Right lobe of liver (tissue), 4 donors: ENCODE results near the gene TRIM66.
A peak's percentile ranks its signal among the peaks of the same experiment; 100 is the strongest.

Source experiments
- CTCF ChIP-seq, 4 donors: fragments of 200-600 bp in 3 of 4; fragments of 450-650 bp in 1 of 4; IDR thresholded peaks; one replicate each; pipeline versions ENCODE4 v1.5.1 to v1.8.0; 2016 to 2022; ENCODE audit warnings: antibody characterized with exemption in 4 of 4, mild to moderate bottlenecking in 2 of 4
- POLR2A ChIP-seq: fragments of 450-650 bp; IDR thresholded peaks from one replicate; pipeline ENCODE4 v1.6.1; 2017; ENCODE audit warnings: antibody characterized with exemption, mild to moderate bottlenecking
- donor health status: DM: no; HTN: no; CAD: no.
- donor health status: DM: no; HTN: no; CAD: no.
- donor health status: DM: no; HTN: yes; CAD: no.

DNA sequence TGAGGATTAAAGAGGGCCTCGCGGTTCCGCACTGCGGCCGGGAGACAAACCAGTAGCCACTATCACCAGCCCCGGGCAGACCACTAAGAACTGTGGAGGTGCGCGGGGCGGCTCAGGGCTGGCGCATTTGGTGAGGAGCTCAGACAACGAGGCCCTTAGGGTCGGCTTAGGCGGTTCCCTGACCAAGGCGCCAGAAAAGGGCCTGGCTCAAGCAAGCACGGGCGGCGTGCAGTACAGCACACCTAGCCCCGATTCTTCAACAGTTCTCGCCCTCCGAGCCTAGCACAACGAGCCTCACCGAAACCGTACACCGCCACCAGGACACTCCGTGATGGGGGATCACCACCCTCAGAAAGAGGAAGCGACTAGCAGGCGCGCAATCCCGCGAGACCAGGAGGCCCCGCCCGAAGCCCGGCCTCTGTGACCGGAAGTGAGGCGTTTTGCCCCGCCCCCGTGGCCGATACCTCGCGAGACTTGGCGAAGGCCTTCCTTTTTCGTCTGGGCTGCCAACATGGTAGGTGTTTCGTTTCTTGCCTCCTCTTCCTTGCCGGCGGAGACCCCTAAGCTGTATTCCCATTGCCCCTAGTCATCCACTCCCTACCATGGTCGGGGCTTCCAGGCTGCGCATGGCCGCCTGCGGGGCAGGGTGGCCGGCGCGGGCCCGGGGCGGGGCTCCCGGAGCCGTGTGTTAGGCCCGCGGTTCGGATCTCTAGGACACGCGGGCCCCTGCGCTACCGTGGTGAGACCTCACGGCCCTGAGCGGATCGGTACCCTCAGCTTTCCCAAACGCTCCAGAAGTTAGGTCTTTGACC, at the start of gene TRIM66, which contains the start of gene RPL27A:
- TF ChIP-seq CTCF (IDR thresholded peaks at IDR 0.05) (peak in 1 of 4 donors; percentile 22), POLR2A (peak; percentile 96)
